ENCODE results near the gene ADCY7. TPM values are rescaled to one million over a fixed set of nuclear protein-coding genes. Genes with fewer than 3 reads are reported as not detected.

ADCY7 gene
- total and polyA plus RNA-seq, 4 donors = 4.0 to 75.8 (median 20.2) TPM

GRCh38 chr16:50295541-50296132 is 29.3 kb downstream of the ADCY7 start:
- DNase-seq = peak; percentile 18 to 47
- Histone ChIP-seq H3K4me3 (ENCODE audit: low read length in 2 of 2) (no peak overlapping the region), H3K27me3 (ENCODE audit: control insufficient read depth in 1 of 2, insufficient read depth in 2 of 2, low read length in 1 of 2) (no peaks in the 10 kb centered on the region), H3K36me3 (ENCODE audit: control insufficient read depth in 1 of 2, insufficient read depth in 2 of 2, low read length in 1 of 2) (no peaks in the 10 kb centered on the region), H3K4me1 (ENCODE audit: control insufficient read depth in 1 of 2, insufficient read depth in 2 of 2, low read length in 2 of 2) (no peaks in the 10 kb centered on the region), H3K27ac (ENCODE audit: low read depth in 1 of 2, low read length in 2 of 2) (no peak overlapping the region), H3K9me3 (ENCODE audit: control insufficient read depth, low read length) (no peaks in the 10 kb centered on the region)
- intact Hi-C loops (cut with DNase I) = no loop called here
- ATAC-seq (ENCODE audit: low FRiP score) = no peak
- 97 to 98% methylated on average over 7 of the region's 7 CpGs for WGBS, 2 donors

GRCh38 chr16:50296807-50297206 is 30.5 kb downstream of the ADCY7 start:
- no peaks in the 10 kb centered on the region for H3K27me3 ChIP-seq (ENCODE audit: control insufficient read depth in 1 of 2, insufficient read depth in 2 of 2, low read length in 1 of 2)
- no peak overlapping the region for H3K27ac ChIP-seq (ENCODE audit: low read depth in 1 of 2, low read length in 2 of 2)
- H3K4me3 ChIP-seq (ENCODE audit: low read length in 2 of 2) = no peak overlapping the region
- ATAC-seq (ENCODE audit: low FRiP score) (no peak), DNase-seq (peak; percentile 37 to 40)
- WGBS, 2 donors = 86 to 92% methylated on average over 2 of the region's 2 CpGs
- intact Hi-C loops (cut with DNase I) = no loop called here
- H3K36me3 ChIP-seq (ENCODE audit: control insufficient read depth in 1 of 2, insufficient read depth in 2 of 2, low read length in 1 of 2) = no peaks in the 10 kb centered on the region
- no peaks in the 10 kb centered on the region for H3K9me3 ChIP-seq (ENCODE audit: control insufficient read depth, low read length)
- H3K4me1 ChIP-seq (ENCODE audit: control insufficient read depth in 1 of 2, insufficient read depth in 2 of 2, low read length in 2 of 2) = no peaks in the 10 kb centered on the region

- no peaks in the 10 kb centered on the region for H3K36me3 ChIP-seq (ENCODE audit: control insufficient read depth in 1 of 2, insufficient read depth in 2 of 2, low read length in 1 of 2)
- intact Hi-C loops (cut with DNase I) = no loop called here
These were observed 31.1 kb downstream of the ADCY7 start for GRCh38 chr16:50297301-50298074.

GRCh38 chr16:50298075-50298460 is 31.7 kb downstream of the ADCY7 start:
- 96 to 97% methylated on average over 5 to 7 of the region's 7 CpGs for WGBS, 2 donors
- H3K4me3 ChIP-seq (ENCODE audit: low read length in 2 of 2) = no peak overlapping the region
- H3K4me1 ChIP-seq (ENCODE audit: control insufficient read depth in 1 of 2, insufficient read depth in 2 of 2, low read length in 2 of 2) = no peaks in the 10 kb centered on the region
- no peak overlapping the region for H3K27ac ChIP-seq (ENCODE audit: low read depth in 1 of 2, low read length in 2 of 2)
- ATAC-seq (ENCODE audit: low FRiP score) (no peak), DNase-seq (peak in 1 of 2 donors; percentile 20)
- no peaks in the 10 kb centered on the region for H3K36me3 ChIP-seq (ENCODE audit: control insufficient read depth in 1 of 2, insufficient read depth in 2 of 2, low read length in 1 of 2)
- H3K9me3 ChIP-seq (ENCODE audit: control insufficient read depth, low read length) = no peaks in the 10 kb centered on the region
- H3K27me3 ChIP-seq (ENCODE audit: control insufficient read depth in 1 of 2, insufficient read depth in 2 of 2, low read length in 1 of 2) = no peaks in the 10 kb centered on the region
- intact Hi-C loops (cut with DNase I) = no loop called here

More at GRCh38 chr16:50297301-50298074, 31.1 kb downstream of the ADCY7 start:
- Histone ChIP-seq H3K4me3 (ENCODE audit: low read length in 2 of 2) (no peak overlapping the region), H3K9me3 (ENCODE audit: control insufficient read depth, low read length) (no peaks in the 10 kb centered on the region), H3K4me1 (ENCODE audit: control insufficient read depth in 1 of 2, insufficient read depth in 2 of 2, low read length in 2 of 2) (no peaks in the 10 kb centered on the region), H3K27me3 (ENCODE audit: control insufficient read depth in 1 of 2, insufficient read depth in 2 of 2, low read length in 1 of 2) (no peaks in the 10 kb centered on the region), H3K27ac (ENCODE audit: low read depth in 1 of 2, low read length in 2 of 2) (no peak overlapping the region)
- DNase-seq = peak; percentile 34 to 61
- 77 to 81% methylated on average over 13 to 15 of the region's 15 CpGs for WGBS, 2 donors
- no peak for ATAC-seq (ENCODE audit: low FRiP score)

GRCh38 chr16:50298591-50299507 is 32.5 kb downstream of the ADCY7 start:
- no peaks in the 10 kb centered on the region for H3K9me3 ChIP-seq (ENCODE audit: control insufficient read depth, low read length)
- H3K4me1 ChIP-seq (ENCODE audit: control insufficient read depth in 1 of 2, insufficient read depth in 2 of 2, low read length in 2 of 2) = no peaks in the 10 kb centered on the region
- intact Hi-C loops (cut with DNase I) = no loop called here
- DNase-seq = peak; percentile 39 to 66
- WGBS, 2 donors = 89 to 91% methylated on average over 29 of the region's 29 CpGs
- no peaks in the 10 kb centered on the region for H3K36me3 ChIP-seq (ENCODE audit: control insufficient read depth in 1 of 2, insufficient read depth in 2 of 2, low read length in 1 of 2)
- no peak overlapping the region for H3K27ac ChIP-seq (ENCODE audit: low read depth in 1 of 2, low read length in 2 of 2)
- no peak for ATAC-seq (ENCODE audit: low FRiP score)
- no peaks in the 10 kb centered on the region for H3K27me3 ChIP-seq (ENCODE audit: control insufficient read depth in 1 of 2, insufficient read depth in 2 of 2, low read length in 1 of 2)
- no peak overlapping the region for H3K4me3 ChIP-seq (ENCODE audit: low read length in 2 of 2)

GRCh38 chr16:50299508-50300105 is 33.3 kb downstream of the ADCY7 start:
- intact Hi-C loops (cut with DNase I) = no loop called here
- DNase-seq (peak; percentile 42 to 62), ATAC-seq (ENCODE audit: low FRiP score) (no peak)
- Histone ChIP-seq H3K4me1 (ENCODE audit: control insufficient read depth in 1 of 2, insufficient read depth in 2 of 2, low read length in 2 of 2) (no peaks in the 10 kb centered on the region), H3K9me3 (ENCODE audit: control insufficient read depth, low read length) (no peaks in the 10 kb centered on the region), H3K4me3 (ENCODE audit: low read length in 2 of 2) (no peak overlapping the region), H3K36me3 (ENCODE audit: control insufficient read depth in 1 of 2, insufficient read depth in 2 of 2, low read length in 1 of 2) (no peaks in the 10 kb centered on the region), H3K27ac (ENCODE audit: low read depth in 1 of 2, low read length in 2 of 2) (no peak overlapping the region), H3K27me3 (ENCODE audit: control insufficient read depth in 1 of 2, insufficient read depth in 2 of 2, low read length in 1 of 2) (no peaks in the 10 kb centered on the region)
- WGBS, 2 donors = 86 to 90% methylated on average over 12 of the region's 12 CpGs

- no peaks in the 10 kb centered on the region for H3K4me1 ChIP-seq (ENCODE audit: control insufficient read depth in 1 of 2, insufficient read depth in 2 of 2, low read length in 2 of 2)
These were observed 34.7 kb downstream of the ADCY7 start for GRCh38 chr16:50300942-50301625.

More at GRCh38 chr16:50300942-50301625, 34.7 kb downstream of the ADCY7 start:
- ATAC-seq (ENCODE audit: low FRiP score) (no peak), DNase-seq (peak; percentile 44 to 66)
- no peak overlapping the region for H3K27ac ChIP-seq (ENCODE audit: low read depth in 1 of 2, low read length in 2 of 2)
- H3K9me3 ChIP-seq (ENCODE audit: control insufficient read depth, low read length) = no peaks in the 10 kb centered on the region
- H3K36me3 ChIP-seq (ENCODE audit: control insufficient read depth in 1 of 2, insufficient read depth in 2 of 2, low read length in 1 of 2) = no peaks in the 10 kb centered on the region
- intact Hi-C loops (cut with DNase I) = no loop called here
- no peak overlapping the region for H3K4me3 ChIP-seq (ENCODE audit: low read length in 2 of 2)
- H3K27me3 ChIP-seq (ENCODE audit: control insufficient read depth in 1 of 2, insufficient read depth in 2 of 2, low read length in 1 of 2) = no peaks in the 10 kb centered on the region
- 87 to 91% methylated on average over 23 of the region's 23 CpGs for WGBS, 2 donors

Measured in aorta (tissue), 5 donors.